ENCODE results near the gene PLA2G12B. TPM values are rescaled to one million over a fixed set of nuclear protein-coding genes. Genes with fewer than 3 reads are reported as not detected.
"Not testable (repeated sequence)": the region's sequence is repeated elsewhere in the genome, so short reads cannot be mapped to it uniquely, and the experiment has no call there.

Gene PLA2G12B
- total RNA-seq, 3 donors from 2014 or later = 10.7 to 16.9 (median 13.9) TPM

GRCh38 chr10:72906446-72906845 is 48.2 kb downstream of the PLA2G12B start:
- no peak for DNase-seq
- no peak for TF ChIP-seq CTCF (IDR thresholded peaks at IDR 0.05)
- Histone ChIP-seq H3K9me3 (no peaks in the 10 kb centered on the region), H3K36me3 (ENCODE audit: low read depth) (no peaks in the 10 kb centered on the region), H3K4me1 (ENCODE audit: low read depth) (no peaks in the 10 kb centered on the region), H3K4me3 (no peak overlapping the region)
- no peak for ATAC-seq
- intact Hi-C loops (cut with DNase I, micrococcal nuclease) = no loop called here

- no peaks in the 10 kb centered on the region for H3K36me3 ChIP-seq (ENCODE audit: low read depth)
- H3K9me3 ChIP-seq = no peaks in the 10 kb centered on the region
- DNase-seq = no peak
- intact Hi-C loops (cut with DNase I, micrococcal nuclease) = no loop called here
- H3K4me1 ChIP-seq (ENCODE audit: low read depth) = no peaks in the 10 kb centered on the region
- no peak for TF ChIP-seq CTCF (IDR thresholded peaks at IDR 0.05)
- H3K4me3 ChIP-seq = no peak overlapping the region
- no peak for ATAC-seq
Measured at GRCh38 chr10:72904806-72905205, 49.8 kb downstream of the PLA2G12B start.

GRCh38 chr10:72903941-72904446 is 50.6 kb downstream of the PLA2G12B start:
- H3K4me1 ChIP-seq (ENCODE audit: low read depth); H3K36me3 ChIP-seq (ENCODE audit: low read depth); H3K4me3 ChIP-seq; DNase-seq; intact Hi-C loops (cut with DNase I, micrococcal nuclease); H3K9me3 ChIP-seq; ATAC-seq: not testable (repeated sequence)

- no peaks in the 10 kb centered on the region for H3K9me3 ChIP-seq
Measured at GRCh38 chr10:72899545-72899944, 55.1 kb downstream of the PLA2G12B start.

GRCh38 chr10:72898616-72899015 is 56.0 kb downstream of the PLA2G12B start:
- intact Hi-C loops (cut with DNase I, micrococcal nuclease) = no loop called here
- H3K4me1 ChIP-seq (ENCODE audit: low read depth) = no peaks in the 10 kb centered on the region
- no peak for DNase-seq
- TF ChIP-seq CTCF (IDR thresholded peaks at IDR 0.05) = no peak
- ATAC-seq = no peak
- no peaks in the 10 kb centered on the region for H3K36me3 ChIP-seq (ENCODE audit: low read depth)
- no peak overlapping the region for H3K4me3 ChIP-seq
- H3K9me3 ChIP-seq = no peaks in the 10 kb centered on the region

More at GRCh38 chr10:72899545-72899944, 55.1 kb downstream of the PLA2G12B start:
- TF ChIP-seq CTCF (IDR thresholded peaks at IDR 0.05) = no peak
- no peaks in the 10 kb centered on the region for H3K36me3 ChIP-seq (ENCODE audit: low read depth)
- H3K4me3 ChIP-seq = no peak overlapping the region
- DNase-seq = no peak
- H3K4me1 ChIP-seq (ENCODE audit: low read depth) = no peaks in the 10 kb centered on the region
- no peak for ATAC-seq
- intact Hi-C loops (cut with DNase I, micrococcal nuclease) = no loop called here

GRCh38 chr10:72895236-72895850 is 59.3 kb downstream of the PLA2G12B start:
- Histone ChIP-seq H3K4me3 (no peak overlapping the region), H3K4me1 (ENCODE audit: low read depth) (no peaks in the 10 kb centered on the region), H3K36me3 (ENCODE audit: low read depth) (no peaks in the 10 kb centered on the region), H3K9me3 (no peaks in the 10 kb centered on the region)
- no peak for TF ChIP-seq CTCF (IDR thresholded peaks at IDR 0.05)
- DNase-seq (no peak), ATAC-seq (no peak)
- intact Hi-C loops (cut with DNase I, micrococcal nuclease) = no loop called here
